ENCODE data around the gene INSC.

INSC gene

GRCh38 chr11:15266999-15267398 is 152.3 kb downstream of the INSC start:
- Histone ChIP-seq H3K4me3 (no peak overlapping the region), H3K27ac (no peak overlapping the region)

- no peak overlapping the region for H3K4me3 ChIP-seq
Measured at GRCh38 chr11:15268598-15268997, 153.9 kb downstream of the INSC start.

GRCh38 chr11:15275141-15275540 is 160.4 kb downstream of the INSC start:
- no peak overlapping the region for H3K4me3 ChIP-seq
- H3K27ac ChIP-seq: no peak overlapping the region

More at GRCh38 chr11:15268598-15268997, 153.9 kb downstream of the INSC start:
- no peak overlapping the region for H3K27ac ChIP-seq

GRCh38 chr11:15276621-15277020 is 161.9 kb downstream of the INSC start:
- H3K4me3 ChIP-seq: no peak overlapping the region

GRCh38 chr11:15278128-15278527 is 163.4 kb downstream of the INSC start:
- H3K27ac ChIP-seq: no peak overlapping the region
- no peak overlapping the region for H3K4me3 ChIP-seq

More at GRCh38 chr11:15276621-15277020, 161.9 kb downstream of the INSC start:
- no peak overlapping the region for H3K27ac ChIP-seq

GRCh38 chr11:15280393-15280792 is 165.7 kb downstream of the INSC start:
- no peak overlapping the region for H3K4me3 ChIP-seq
- no peak overlapping the region for H3K27ac ChIP-seq

- no peak overlapping the region for H3K4me3 ChIP-seq
- H3K27ac ChIP-seq: no peak overlapping the region
Measured at GRCh38 chr11:15282754-15283153, 168.0 kb downstream of the INSC start.

GRCh38 chr11:15286465-15286864 is 171.7 kb downstream of the INSC start:
- no peak overlapping the region for H3K4me3 ChIP-seq
- no peak overlapping the region for H3K27ac ChIP-seq

GRCh38 chr11:15288863-15289262 is 174.1 kb downstream of the INSC start:
- H3K4me3 ChIP-seq: no peak overlapping the region

GRCh38 chr11:15289723-15290122 is 175.0 kb downstream of the INSC start:
- Histone ChIP-seq H3K27ac (no peak overlapping the region), H3K4me3 (no peak overlapping the region)

More at GRCh38 chr11:15288863-15289262, 174.1 kb downstream of the INSC start:
- H3K27ac ChIP-seq: no peak overlapping the region

- H3K4me3 ChIP-seq: no peak overlapping the region
Measured at GRCh38 chr11:15291885-15292284, 177.2 kb downstream of the INSC start.

GRCh38 chr11:15293975-15294620 is 179.4 kb downstream of the INSC start:
- Histone ChIP-seq H3K4me3 (no peak overlapping the region), H3K27ac (no peak overlapping the region)

More at GRCh38 chr11:15291885-15292284, 177.2 kb downstream of the INSC start:
- H3K27ac ChIP-seq: no peak overlapping the region

- no peak overlapping the region for H3K4me3 ChIP-seq
- H3K27ac ChIP-seq: no peak overlapping the region
Measured at GRCh38 chr11:15295695-15296094, 181.0 kb downstream of the INSC start.
